SKM-1 (cell line): ENCODE results near the gene KDM4D.
"Not testable (repeated sequence)": the region's sequence is repeated elsewhere in the genome, so short reads cannot be mapped to it uniquely, and the experiment has no call there.

Experiments used
- DNase-seq: peaks from one replicate; lab custom pipeline; 2025; ENCODE audit not compliant: unreplicated experiment; lab: John Stamatoyannopoulos, UW

Gene KDM4D

GRCh38 chr11:94956963-94957362 is 16.5 kb upstream of the KDM4D start:
- no peak for DNase-seq

DNA sequence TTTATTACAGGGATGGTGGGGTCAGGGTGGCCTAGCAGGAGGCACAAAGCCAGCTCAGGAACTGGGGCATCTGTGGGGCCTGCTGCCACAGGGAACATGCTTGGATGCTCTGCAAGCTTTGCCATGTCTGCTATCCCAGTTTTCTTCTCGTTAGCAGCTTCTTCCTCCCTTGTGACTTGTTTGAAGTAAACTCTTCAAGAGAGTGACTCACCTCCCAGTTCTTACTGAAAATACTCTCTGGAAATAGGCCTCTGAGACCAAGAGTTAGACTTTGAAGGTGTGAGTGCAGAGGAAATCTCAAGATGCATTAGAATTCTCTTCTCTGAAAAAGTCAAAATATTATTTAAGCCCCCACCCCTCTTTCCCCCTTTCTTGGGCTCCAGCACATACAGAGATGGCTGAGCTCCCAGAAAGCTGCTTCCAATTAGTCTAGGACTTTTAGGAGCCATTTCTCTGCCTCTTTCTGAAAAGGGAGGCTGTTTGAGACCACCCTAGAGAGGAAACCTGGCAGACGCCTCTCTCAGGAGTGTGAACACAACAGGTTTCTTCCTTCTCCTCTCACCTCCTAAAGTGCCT is 15.3 kb upstream of the KDM4D start:
- DNase-seq = no peak

DNA sequence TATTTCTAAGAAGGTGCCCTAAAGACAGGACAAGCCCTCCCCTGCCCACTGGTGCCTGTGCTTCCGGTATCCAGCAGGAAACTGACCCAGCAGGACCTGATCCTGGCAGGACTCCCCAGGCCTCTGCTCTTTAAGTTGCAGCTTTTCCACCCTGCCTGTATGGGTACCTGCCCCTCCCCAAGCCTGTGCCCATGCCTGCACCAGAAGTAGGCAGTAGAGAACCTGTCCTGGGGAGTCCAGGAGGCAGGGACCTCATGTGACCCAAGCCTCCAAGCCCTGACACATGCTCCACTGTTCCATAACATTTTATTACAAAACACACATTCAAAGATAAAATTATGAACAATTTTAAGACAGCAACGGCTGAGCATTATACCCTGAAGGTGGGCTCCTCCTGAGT is 14.3 kb upstream of the KDM4D start:
- no peak for DNase-seq

DNA sequence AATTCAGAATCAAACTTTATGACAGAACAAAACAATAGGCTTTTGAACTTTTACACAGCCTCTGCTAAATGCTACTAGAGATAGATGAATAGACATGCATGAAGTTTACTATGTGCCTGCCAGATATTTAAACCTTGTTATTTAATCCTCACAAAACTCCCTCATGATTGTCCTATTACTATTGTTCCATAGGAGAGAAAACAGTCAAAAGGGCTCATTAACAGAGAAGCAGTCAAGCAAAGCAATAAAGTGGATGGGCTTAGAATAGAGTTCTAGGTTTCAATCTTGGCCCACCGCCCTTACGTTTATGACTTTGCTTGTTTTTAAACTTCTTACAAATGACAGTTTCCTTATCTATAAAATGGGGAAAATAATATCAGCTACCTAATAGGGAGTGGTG is 13.0 kb upstream of the KDM4D start:
- DNase-seq = no peak

GRCh38 chr11:94961255-94961654 is 12.3 kb upstream of the KDM4D start:
- no peak for DNase-seq

GRCh38 chr11:94964934-94965333 is 8.6 kb upstream of the KDM4D start:
- DNase-seq = no peak

GRCh38 chr11:94968334-94968958 is 5.1 kb upstream of the KDM4D start:
- DNase-seq = no peak

- DNase-seq = no peak
These were observed 810 bp upstream of the KDM4D start for GRCh38 chr11:94972700-94973098.

DNA sequence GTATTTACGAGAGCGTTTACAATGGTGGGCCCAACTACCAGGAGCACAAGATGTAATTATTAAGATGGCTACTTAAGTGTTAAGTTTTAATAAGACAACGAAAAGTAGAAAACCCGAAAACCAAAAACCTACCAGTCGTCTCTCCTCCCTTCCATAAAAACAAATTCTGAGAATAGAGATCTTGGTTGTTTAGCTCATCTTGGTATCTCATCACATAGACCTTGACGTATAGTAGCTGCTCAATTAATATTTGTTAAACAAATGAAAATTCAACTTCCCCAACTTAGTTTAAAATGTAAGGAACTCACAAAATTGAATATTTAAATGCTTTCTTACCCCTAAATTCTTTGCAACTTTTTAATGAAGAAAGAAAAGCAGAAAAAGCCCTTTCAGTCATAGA is 669 bp downstream of the KDM4D start:
- no peak for DNase-seq

GRCh38 chr11:94975599-94975998 is 2.1 kb downstream of the KDM4D start:
- DNase-seq = no peak

DNA sequence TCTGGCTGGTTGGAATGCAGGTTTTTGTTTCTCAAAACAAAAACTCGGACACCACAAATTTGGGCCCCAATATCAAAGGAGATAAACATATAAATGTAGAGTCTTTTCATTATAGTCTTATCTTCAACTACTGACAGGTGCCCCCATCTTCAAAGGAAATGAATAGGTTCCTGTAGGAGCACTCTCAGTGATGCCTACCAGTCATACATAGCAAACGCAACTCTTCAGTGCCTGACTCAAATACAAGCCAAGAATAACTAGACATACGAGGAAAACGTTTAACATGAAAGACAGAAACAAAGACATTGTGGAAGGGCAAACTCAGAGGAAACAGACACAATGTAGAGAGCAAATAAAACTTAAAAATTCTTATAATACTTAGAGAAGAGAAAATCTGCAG is 13.9 kb downstream of the KDM4D start:
- DNase-seq = no peak

DNA sequence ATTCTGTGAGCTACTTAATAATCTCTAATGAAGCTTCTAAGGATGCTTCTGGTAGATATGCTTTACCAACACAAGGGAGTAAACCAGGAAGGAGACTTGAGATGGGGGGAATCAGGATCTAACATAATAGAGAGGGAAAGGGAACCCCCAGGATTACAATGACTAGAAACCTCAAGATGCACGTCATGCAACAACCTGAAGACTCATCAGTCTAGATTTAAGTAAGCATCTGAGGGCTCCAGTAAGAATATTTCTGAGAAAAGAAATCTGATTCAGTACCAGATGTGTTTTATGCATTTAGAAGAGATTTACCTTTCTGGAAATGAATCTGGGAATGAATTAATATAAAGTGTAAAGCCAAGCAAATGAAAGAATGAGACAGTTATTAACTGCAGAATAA is 15.2 kb downstream of the KDM4D start:
- DNase-seq = no peak

- no peak for DNase-seq
These were observed 20.0 kb downstream of the KDM4D start for GRCh38 chr11:94993400-94993943.

- DNase-seq = no peak
These were observed 23.9 kb downstream of the KDM4D start for GRCh38 chr11:94997437-94997836.

GRCh38 chr11:94998285-94998684 is 24.8 kb downstream of the KDM4D start:
- DNase-seq = no peak

DNA sequence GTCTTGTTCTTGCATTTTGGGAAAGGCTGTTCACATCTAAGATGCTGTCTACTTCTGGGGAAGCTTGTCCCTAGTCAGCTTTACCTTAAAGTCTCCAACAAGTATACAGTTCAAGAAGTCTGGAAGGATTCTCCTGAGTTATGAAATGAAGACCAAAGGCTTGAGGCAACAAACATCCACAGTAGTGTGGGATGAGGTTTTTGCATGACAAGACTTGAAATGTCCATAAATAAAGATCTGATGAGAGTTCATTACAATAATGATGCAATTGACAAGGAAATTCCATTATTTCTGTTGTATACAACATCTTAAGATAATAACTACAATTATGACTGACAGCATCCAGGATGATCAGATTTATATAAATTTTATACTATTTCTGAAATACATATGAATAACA is 30.2 kb downstream of the KDM4D start:
- no peak for DNase-seq

- no peak for DNase-seq
These were observed 32.1 kb downstream of the KDM4D start for GRCh38 chr11:95005642-95006041.

- DNase-seq = no peak
These were observed 37.9 kb downstream of the KDM4D start for GRCh38 chr11:95011376-95011775.

GRCh38 chr11:95014184-95014821 is 40.8 kb downstream of the KDM4D start:
- no peak for DNase-seq

- DNase-seq = no peak
These were observed 42.6 kb downstream of the KDM4D start for GRCh38 chr11:95016139-95016538.

GRCh38 chr11:95021468-95021867 is 48.0 kb downstream of the KDM4D start:
- not testable (repeated sequence) for DNase-seq

- DNase-seq = no peak
These were observed 51.4 kb downstream of the KDM4D start, which contains the start of gene KDM4E for GRCh38 chr11:95024958-95025357. TSS of gene KDM4E (plus strand) at chr11:95025258. CDS start at chr11:95025558, 300 bp downstream.
